PC-3 (cell line): ENCODE results near the gene RGS7. TPM values are rescaled to one million over a fixed set of nuclear protein-coding genes. Genes with fewer than 3 reads are reported as not detected.

Source experiments
- ATAC-seq: fragments of 200-7000 bp; cut with Tn5 transposase; 2 replicates; pipeline ENCODE4 v1.9.1; 2020; ENCODE audit warnings: mild to moderate bottlenecking, moderate library complexity
- BruUV-seq: library from RNA; stranded (reverse); fragments of 400-500 nt; replicated peaks from 2 replicates; lab custom pipeline; 2021; lab: Mats Ljungman, UMichigan
- CTCF ChIA-PET: fragments of 300-600 bp; sonication (Branson Sonifier 250); formaldehyde crosslinking; loops from one replicate; lab custom pipeline; 2022; ENCODE audit warnings: antibody characterized with exemption; lab: Charles Lee
- POLR2A ChIA-PET: fragments of 300-600 bp; sonication (Branson Sonifier 250); formaldehyde crosslinking; loops from one replicate; lab custom pipeline; 2022; ENCODE audit warnings: antibody characterized with exemption; ENCODE audit not compliant: unreplicated experiment; lab: Charles Lee
- DNase-seq: peaks from one replicate; pipeline ENCODE4 v3.0.0-alpha.2; 2015
- H2AFZ ChIP-seq: fragments of 300-600 bp; sonication (generic); 2 replicates; pipeline ENCODE4 v1.6.0; 2016; ENCODE audit warnings: antibody characterized with exemption, low read length
- H3F3A ChIP-seq: fragments of 300-600 bp; sonication (generic); one replicate; pipeline ENCODE4 v1.6.0; 2017; ENCODE audit warnings: antibody characterized with exemption, low read length, control low read depth, mild to moderate bottlenecking; ENCODE audit not compliant: unreplicated experiment
- H3K27ac ChIP-seq: fragments of 300-600 bp; sonication (generic); 2 replicates; pipeline ENCODE4 v1.5.1; 2016; ENCODE audit warnings: mild to moderate bottlenecking, low read length
- H3K27me3 ChIP-seq: fragments of 300-600 bp; sonication (generic); 2 replicates; pipeline ENCODE4 v1.6.1; 2016; ENCODE audit warnings: low read length, mixed read lengths
- H3K36me3 ChIP-seq: fragments of 300-600 bp; sonication (generic); 2 replicates; pipeline ENCODE4 v1.6.1; 2016; ENCODE audit warnings: low read depth, mixed run types, low read length, mixed read lengths
- H3K4me1 ChIP-seq: fragments of 300-600 bp; sonication (generic); 2 replicates; pipeline ENCODE4 v1.5.1; 2016; ENCODE audit warnings: low read length; ENCODE audit not compliant: insufficient read depth
- H3K4me2 ChIP-seq: fragments of 300-600 bp; sonication (generic); 2 replicates; pipeline ENCODE4 v1.6.0; 2016; ENCODE audit warnings: low read length
- H3K4me3 ChIP-seq: fragments of 300-600 bp; sonication (generic); 2 replicates; pipeline ENCODE4 v1.5.1; 2016; ENCODE audit warnings: mild to moderate bottlenecking, low read length, mixed read lengths
- H3K79me2 ChIP-seq: fragments of 300-600 bp; sonication (generic); 2 replicates; pipeline ENCODE4 v1.6.1; 2017; ENCODE audit warnings: low read length, mixed read lengths
- H3K9ac ChIP-seq: fragments of 300-600 bp; sonication (generic); 2 replicates; pipeline ENCODE4 v1.6.0; 2016; ENCODE audit warnings: mild to moderate bottlenecking, low read length
- H3K9me2 ChIP-seq: fragments of 300-600 bp; sonication (generic); replicated peaks from 2 replicates; pipeline ENCODE4 v1.6.1; 2016; ENCODE audit warnings: mixed run types, low read length, mixed read lengths
- H3K9me3 ChIP-seq: fragments of 300-600 bp; sonication (generic); 2 replicates; pipeline ENCODE4 v1.6.1; 2016; ENCODE audit warnings: low read length, mixed read lengths
- H4K20me1 ChIP-seq: fragments of 300-600 bp; sonication (generic); 2 replicates; pipeline ENCODE4 v1.6.1; 2016; ENCODE audit warnings: low read length, mixed read lengths
- CTCF ChIP-seq: fragments of 300-600 bp; sonication (generic); conservative IDR thresholded peaks from 2 replicates; pipeline ENCODE4 v1.5.1; 2017; ENCODE audit warnings: antibody characterized with exemption, low read depth, mild to moderate bottlenecking, low read length
- EZH2 ChIP-seq: fragments of 300-600 bp; sonication (generic); IDR thresholded peaks from one replicate; pipeline ENCODE4 v1.6.1; 2017; ENCODE audit warnings: antibody characterized with exemption, mild to moderate bottlenecking, low read length; ENCODE audit not compliant: unreplicated experiment
- EZH2phosphoT487 ChIP-seq: fragments of 300-600 bp; sonication (generic); IDR thresholded peaks from 2 replicates; pipeline ENCODE4 v1.6.1; 2018; ENCODE audit warnings: mild to moderate bottlenecking, antibody characterized with exemption, low read length, borderline replicate concordance
- intact Hi-C: fragments of 100-400 bp; cut with micrococcal nuclease; formaldehyde crosslinking; loops from 2 replicates; pipeline ENCODE4 v1.9.0; 2023
- total RNA-seq: library from RNA; depleted of rRNA; stranded (reverse); fragments of >200 nt; gene quantifications from 2 replicates; pipeline ENCODE4 v1.2.3, GENCODE V29; 2014

The RGS7 gene
- total RNA-seq, 1 experiment from 2014 or later: 0.15 TPM

GRCh38 chr1:240970253-240970652 lies 386.8 kb downstream of the RGS7 start:
- no peaks in the 10 kb centered on the region for H3K36me3 ChIP-seq
- no peak overlapping the region for H3K27ac ChIP-seq
- TF ChIP-seq EZH2phosphoT487: no peak
- TF ChIP-seq CTCF: no peak
- no peak for TF ChIP-seq EZH2
- no peaks in the 10 kb centered on the region for H3K9me3 ChIP-seq
- H2AFZ ChIP-seq: no peak overlapping the region
- no peaks in the 10 kb centered on the region for H3K79me2 ChIP-seq
- H4K20me1 ChIP-seq: no peaks in the 10 kb centered on the region
- intact Hi-C loops: no loop called here
- H3K4me2 ChIP-seq: no peak overlapping the region
- H3F3A ChIP-seq: no peaks in the 10 kb centered on the region
- DNase-seq (no peak), ATAC-seq (no peak)
- no TSS peak for BruUV-seq
- ChIA-PET CTCF (no interaction called here), POLR2A (no interaction called here)
- peaks cover 9% of the 10 kb centered on the region; the same call in 1 of the 2 replicates for H3K4me1 ChIP-seq
- no peaks in the 10 kb centered on the region for H3K9me2 ChIP-seq
- H3K27me3 ChIP-seq: peaks cover 69% of the 10 kb centered on the region
- H3K4me3 ChIP-seq: no peak overlapping the region
- H3K9ac ChIP-seq: no peak overlapping the region

GRCh38 chr1:240968864-240969263 lies 388.1 kb downstream of the RGS7 start:
- BruUV-seq: no TSS peak
- no peaks in the 10 kb centered on the region for H3K36me3 ChIP-seq
- intact Hi-C loops: loop anchor here (5.0 kb wide), 1 partner anchor 658 kb away; no protein-coding TSS in a partner anchor
- H3K4me1 ChIP-seq: peaks cover 10% of the 10 kb centered on the region; the same call in 1 of the 2 replicates
- H3K27me3 ChIP-seq: peaks cover 73% of the 10 kb centered on the region
- H2AFZ ChIP-seq: no peak overlapping the region
- no peaks in the 10 kb centered on the region for H3F3A ChIP-seq
- no peaks in the 10 kb centered on the region for H4K20me1 ChIP-seq
- no peak overlapping the region for H3K4me2 ChIP-seq
- POLR2A ChIA-PET: no interaction called here
- H3K9me3 ChIP-seq: no peaks in the 10 kb centered on the region
- H3K9me2 ChIP-seq: no peaks in the 10 kb centered on the region
- CTCF ChIA-PET: interaction anchor here (0.6 kb wide), 1 partner anchor 20 kb away, joined by 3 read pairs; no protein-coding TSS in a partner anchor
- no peak overlapping the region for H3K4me3 ChIP-seq
- no peak overlapping the region for H3K9ac ChIP-seq
- DNase-seq: no peak
- no peak overlapping the region for H3K27ac ChIP-seq
- TF ChIP-seq EZH2 (no peak), CTCF (no peak), EZH2phosphoT487 (no peak)
- no peak for ATAC-seq
- H3K79me2 ChIP-seq: no peaks in the 10 kb centered on the region

- no peaks in the 10 kb centered on the region for H3K9me2 ChIP-seq
- H4K20me1 ChIP-seq: no peaks in the 10 kb centered on the region
- DNase-seq (peak; percentile 84), ATAC-seq (peak; percentile 60)
- no peak overlapping the region for H3K4me3 ChIP-seq
- no peak overlapping the region for H3K27ac ChIP-seq
- H3K9ac ChIP-seq: no peak overlapping the region
- peaks cover 86% of the 10 kb centered on the region for H3K27me3 ChIP-seq
- H3F3A ChIP-seq: no peaks in the 10 kb centered on the region
- TF ChIP-seq CTCF: peak; percentile 91
- TF ChIP-seq EZH2phosphoT487: no peak
- TF ChIP-seq EZH2: no peak
- no peak overlapping the region for H3K4me2 ChIP-seq
- H3K79me2 ChIP-seq: no peaks in the 10 kb centered on the region
- no peak overlapping the region for H2AFZ ChIP-seq
- ChIA-PET CTCF (interaction anchor here (0.6 to 0.9 kb wide), 2 partner anchors 12 to 220 kb away, joined by 3 read pairs; no protein-coding TSS in a partner anchor), POLR2A (no interaction called here)
- intact Hi-C loops: loop anchor here (1.0 to 5.0 kb wide), 4 partner anchors 441 to 660 kb away; no protein-coding TSS in a partner anchor
- peaks cover 10% of the 10 kb centered on the region; the same call in 1 of the 2 replicates for H3K4me1 ChIP-seq
- no peaks in the 10 kb centered on the region for H3K36me3 ChIP-seq
- no TSS peak for BruUV-seq
- H3K9me3 ChIP-seq: no peaks in the 10 kb centered on the region
Measured at GRCh38 chr1:240967070-240967724, 389.8 kb downstream of the RGS7 start.
